Purkinje cell (primary cell): ENCODE results near the gene HOXD10. TPM values are rescaled to one million over a fixed set of nuclear protein-coding genes. Genes with fewer than 3 reads are reported as not detected.

Source experiments
- polyA plus RNA-seq: library from polyadenylated mRNA; unstranded; fragments of >200 nt; fragmentation: Nextera tagmentation; gene quantifications from 2 replicates; pipeline ENCODE4 v1.2.1, GENCODE V29; 2014

HOXD10 gene
- not detected in 2 replicates for polyA plus RNA-seq

DNA sequence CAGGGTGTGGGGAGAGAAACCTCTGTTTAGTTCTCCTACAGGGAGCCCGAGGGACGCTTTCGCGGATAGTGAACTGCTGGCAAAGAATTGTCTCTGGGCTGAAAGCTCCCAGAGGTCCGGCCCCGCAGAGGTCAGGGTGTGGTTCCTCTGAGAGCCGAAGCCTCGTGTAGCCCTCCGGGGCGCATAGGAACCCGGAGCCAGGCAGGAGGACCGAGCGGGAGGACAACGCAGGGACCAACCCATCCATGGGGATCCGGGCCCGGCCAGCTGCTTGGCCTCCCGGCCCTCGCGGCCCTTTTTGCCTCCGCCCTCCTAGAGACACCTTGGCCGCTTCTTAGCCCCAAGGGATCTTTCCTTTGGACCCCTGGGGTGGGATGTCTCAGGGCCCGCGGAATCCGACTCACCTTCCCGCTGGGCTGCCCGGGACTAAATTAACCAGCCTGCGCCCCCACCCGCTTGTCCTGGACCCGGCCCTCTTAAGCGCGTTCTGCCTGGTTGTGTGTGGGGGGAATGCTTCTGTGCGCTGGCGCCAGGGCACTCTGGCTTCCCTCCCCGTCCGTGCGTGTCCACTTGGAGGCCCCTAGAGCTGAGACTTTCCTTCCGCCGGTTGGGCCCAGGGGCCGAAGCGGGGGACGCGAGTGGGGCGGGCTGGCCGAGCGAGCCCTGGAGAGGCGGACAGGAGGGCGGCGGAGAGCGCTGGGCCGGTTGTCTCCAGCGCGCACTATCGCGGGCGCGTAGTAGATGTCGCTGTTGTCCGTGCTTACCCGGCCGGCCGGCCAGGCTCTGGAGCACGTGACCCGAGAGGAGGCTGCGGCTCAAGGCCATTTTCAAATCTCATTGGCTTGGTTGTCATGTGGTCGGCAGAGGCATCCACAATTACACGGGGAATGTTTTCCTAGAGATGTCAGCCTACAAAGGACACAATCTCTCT is at the start of gene HOXD10:
TSS of gene HOXD10 (plus strand) at position 896 of the 931 bp plus-strand sequence. CDS start 56 bp downstream, outside the sequence.

GRCh38 chr2:176083796-176084261 is 32.7 kb upstream of the HOXD10 start, which contains the start of gene EVX2:
EVX2 (minus strand) TSS chr2:176083962; CDS start chr2:176083776, 186 bp downstream.

DNA sequence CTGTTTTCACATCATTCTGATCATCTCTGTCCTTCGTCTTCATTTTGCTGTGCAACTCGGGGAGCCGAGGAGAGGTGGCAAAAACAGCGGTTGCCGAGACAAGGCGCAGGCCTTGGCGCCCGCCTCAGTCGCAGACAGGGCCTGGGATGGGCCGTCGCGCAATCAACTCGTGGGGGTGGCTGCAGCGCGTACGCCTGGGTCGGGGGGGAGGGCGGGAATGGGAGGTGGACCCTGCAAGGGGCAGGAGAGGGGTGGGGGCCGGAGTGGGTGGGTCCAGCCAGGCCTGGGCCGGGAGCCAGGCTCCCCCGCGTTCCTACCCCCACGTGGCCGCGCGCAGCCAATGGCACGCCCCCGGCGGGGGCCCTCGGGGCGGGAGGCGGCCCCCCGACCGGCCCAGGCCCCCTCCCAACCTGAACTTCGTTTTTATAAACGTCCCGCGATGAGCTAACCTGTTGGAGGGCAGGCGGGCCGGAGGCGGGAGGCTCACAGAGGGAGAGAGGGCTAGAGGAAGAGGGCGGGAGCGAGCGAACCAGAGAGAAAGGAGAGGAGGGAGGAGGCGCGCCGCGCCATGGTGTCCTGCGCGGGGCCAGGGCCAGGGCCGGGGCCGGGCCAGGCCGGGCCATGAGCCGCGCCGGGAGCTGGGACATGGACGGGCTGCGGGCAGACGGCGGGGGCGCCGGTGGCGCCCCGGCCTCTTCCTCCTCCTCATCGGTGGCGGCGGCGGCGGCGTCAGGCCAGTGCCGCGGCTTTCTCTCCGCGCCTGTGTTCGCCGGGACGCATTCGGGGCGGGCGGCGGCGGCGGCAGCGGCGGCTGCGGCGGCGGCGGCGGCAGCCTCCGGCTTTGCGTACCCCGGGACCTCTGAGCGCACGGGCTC is 24.1 kb upstream of the HOXD10 start, which contains the start of gene HOXD13:
TSS of gene HOXD13 (plus strand) at position 452 of the 875 bp plus-strand sequence. CDS start at position 622, 170 bp downstream.

GRCh38 chr2:176099728-176100546 is 16.6 kb upstream of the HOXD10 start, which contains the start of gene HOXD12:
HOXD12 (plus strand) TSS chr2:176099795; CDS start chr2:176099802, 7 bp downstream.

DNA sequence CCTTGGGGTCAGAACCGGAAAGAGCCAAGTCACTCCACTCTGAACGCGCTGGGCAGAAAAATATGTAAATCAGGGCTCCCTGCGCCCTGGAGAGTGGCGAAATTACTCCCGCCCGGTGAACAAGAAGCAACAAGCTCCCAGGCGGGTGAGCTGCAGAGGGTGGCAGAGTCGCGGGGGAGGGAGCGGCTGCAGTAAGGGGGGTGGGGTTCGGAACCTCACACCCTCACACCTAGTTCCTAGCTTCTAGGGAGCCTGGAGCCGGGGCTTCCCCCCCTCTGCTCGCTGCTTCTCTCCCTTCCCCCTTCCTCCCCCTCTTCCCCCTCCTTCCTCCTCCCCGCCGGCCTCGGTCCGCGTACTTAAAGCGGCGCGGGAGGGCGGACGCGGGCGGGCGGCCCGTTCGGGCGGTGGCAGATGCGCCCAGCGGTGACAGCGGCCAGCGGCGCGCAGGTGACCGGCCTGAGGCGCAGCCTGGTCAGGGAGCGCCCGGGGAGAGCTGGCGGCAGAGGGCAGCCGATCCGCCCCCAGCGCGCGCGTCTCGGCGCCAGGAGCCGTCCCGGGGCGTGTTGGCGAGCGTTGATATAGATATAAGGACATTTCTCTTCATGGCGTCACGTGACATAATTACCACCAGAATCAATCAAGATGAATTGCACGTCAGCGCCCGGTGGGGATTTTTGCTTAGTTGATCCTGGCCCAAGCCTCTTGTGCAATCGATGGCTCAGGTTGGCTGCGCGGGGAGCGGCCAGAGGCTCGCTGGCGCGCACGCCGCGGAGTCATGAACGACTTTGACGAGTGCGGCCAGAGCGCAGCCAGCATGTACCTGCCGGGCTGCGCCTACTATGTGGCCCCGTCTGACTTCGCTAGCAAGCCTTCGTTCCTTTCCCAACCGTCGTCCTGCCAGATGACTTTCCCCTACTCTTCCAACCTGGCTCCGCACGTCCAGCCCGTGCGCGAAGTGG is 9.7 kb upstream of the HOXD10 start, which contains the start of gene HOXD11:
TSS of gene HOXD11 (plus strand) at position 700 of the 959 bp plus-strand sequence. CDS start at position 776, 76 bp downstream.

DNA sequence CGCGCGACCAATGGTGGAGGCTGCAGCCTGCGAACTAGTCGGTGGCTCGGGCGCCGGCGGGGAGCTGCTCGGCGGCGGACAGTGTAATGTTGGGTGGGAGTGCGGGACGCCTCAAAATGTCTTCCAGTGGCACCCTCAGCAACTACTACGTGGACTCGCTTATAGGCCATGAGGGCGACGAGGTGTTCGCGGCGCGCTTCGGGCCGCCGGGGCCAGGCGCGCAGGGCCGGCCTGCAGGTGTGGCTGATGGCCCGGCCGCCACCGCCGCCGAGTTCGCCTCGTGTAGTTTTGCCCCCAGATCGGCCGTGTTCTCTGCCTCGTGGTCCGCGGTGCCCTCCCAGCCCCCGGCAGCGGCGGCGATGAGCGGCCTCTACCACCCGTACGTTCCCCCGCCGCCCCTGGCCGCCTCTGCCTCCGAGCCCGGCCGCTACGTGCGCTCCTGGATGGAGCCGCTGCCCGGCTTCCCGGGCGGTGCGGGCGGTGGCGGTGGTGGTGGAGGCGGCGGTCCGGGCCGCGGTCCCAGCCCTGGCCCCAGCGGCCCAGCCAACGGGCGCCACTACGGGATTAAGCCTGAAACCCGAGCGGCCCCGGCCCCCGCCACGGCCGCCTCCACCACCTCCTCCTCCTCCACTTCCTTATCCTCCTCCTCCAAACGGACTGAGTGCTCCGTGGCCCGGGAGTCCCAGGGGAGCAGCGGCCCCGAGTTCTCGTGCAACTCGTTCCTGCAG is 6.3 kb downstream of the HOXD10 start, which contains the start of gene HOXD9:
TSS of gene HOXD9 (plus strand) at position 37 of the 728 bp plus-strand sequence. CDS start at position 87, 50 bp downstream.

DNA sequence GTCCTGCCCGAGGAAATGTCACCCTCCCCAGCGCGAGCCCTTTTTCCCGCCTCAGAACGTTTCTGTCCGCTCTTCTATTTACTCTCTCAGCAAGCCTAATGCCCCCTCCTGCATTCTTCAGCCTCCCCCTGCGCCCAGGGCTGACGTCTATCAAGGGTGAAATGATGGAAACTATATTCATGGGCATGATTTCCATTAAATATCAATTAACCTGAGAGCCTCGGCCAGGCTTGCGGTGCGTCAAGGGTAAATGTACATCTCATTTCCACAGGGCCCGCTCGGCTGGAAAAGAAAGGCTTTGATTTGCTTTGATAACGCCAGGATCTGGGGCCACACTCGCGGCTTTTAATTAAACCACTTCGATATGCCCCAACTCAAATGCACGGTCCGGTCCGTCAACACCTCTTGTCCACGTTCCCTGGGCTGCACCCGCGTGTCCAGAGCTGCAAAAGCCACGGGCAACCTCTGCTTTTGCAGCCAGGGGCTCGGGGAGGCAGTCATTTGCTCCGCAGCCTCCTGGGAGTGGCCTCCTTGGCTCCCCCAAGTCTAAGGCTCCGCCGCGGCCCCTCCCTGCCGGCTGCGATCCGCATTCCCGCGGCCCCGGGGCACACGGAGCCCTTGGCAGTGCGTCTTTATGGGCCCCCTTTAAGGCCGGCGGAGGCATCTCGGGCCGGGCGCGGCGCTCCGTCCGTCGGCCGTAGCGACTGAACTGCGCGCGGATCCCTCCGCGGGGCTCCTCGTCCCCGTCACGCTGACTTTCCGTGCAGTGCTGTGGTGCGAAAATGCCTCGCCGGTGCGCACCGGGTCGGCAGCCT is 12.6 kb downstream of the HOXD10 start, which contains the start of gene HOXD8:
TSS of gene HOXD8 (plus strand) at position 724 of the 815 bp plus-strand sequence. CDS start 662 bp downstream, outside the sequence.

GRCh38 chr2:176151442-176152287 is 35.1 kb downstream of the HOXD10 start, which contains the start of gene HOXD4:
HOXD4 (plus strand) TSS chr2:176151550; CDS start chr2:176151634, 84 bp downstream.

DNA sequence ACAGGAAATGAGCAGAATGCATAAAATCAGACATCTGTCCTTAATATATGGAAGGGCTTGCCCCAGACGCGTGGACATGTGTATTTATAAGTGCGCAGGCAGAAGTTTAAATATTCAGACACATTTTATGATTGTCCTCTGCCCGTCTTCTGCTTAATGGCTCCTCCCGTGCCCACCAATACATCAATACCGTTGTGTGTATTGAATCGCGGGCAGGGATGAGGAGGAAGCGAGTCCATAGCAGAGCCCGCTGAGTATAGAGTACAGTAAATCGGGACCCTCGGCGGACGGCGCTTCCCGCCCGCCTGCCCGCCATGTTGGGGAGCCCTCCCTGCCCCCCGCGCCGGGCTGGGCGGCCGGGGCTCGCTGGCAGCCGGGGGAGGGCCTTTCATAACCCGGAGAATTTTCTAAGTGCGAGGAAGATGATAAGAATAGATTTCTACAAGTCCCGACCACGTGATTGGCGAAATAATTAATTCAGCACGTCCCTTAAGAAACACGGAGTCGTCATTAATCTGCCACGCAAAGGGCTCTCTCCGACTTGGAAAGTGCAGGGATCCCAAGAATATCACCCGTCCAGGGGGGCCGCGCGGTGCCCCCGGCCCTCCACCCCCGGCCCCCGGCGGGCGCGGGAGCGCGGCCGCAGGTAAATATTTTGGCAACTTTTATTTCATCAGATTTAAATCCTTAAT is 40.4 kb downstream of the HOXD10 start, which contains the start of gene HOXD3:
TSS of gene HOXD3 (plus strand) at position 501 of the 692 bp plus-strand sequence. CDS start 11,808 bp downstream, outside the sequence.

Other genes starting within 250 kb of the HOXD10 start
- gene LNPK, start 114.5 kb upstream of the HOXD10 start, polyA plus RNA-seq = 42.4 and 54.5 TPM in 2 replicates
- not detected in 2 replicates for gene EVX2, start 32.8 kb upstream of the HOXD10 start, polyA plus RNA-seq
- not detected in 2 replicates for gene HOXD13, start 24.1 kb upstream of the HOXD10 start, polyA plus RNA-seq
- gene HOXD12, start 17.0 kb upstream of the HOXD10 start, polyA plus RNA-seq = not detected in 2 replicates
- not detected in 2 replicates for gene HOXD11, start 9.5 kb upstream of the HOXD10 start, polyA plus RNA-seq
- gene HOXD9, start 5.9 kb downstream of the HOXD10 start, polyA plus RNA-seq = not detected in 2 replicates
- not detected in 2 replicates for gene HOXD8, start 12.9 kb downstream of the HOXD10 start, polyA plus RNA-seq
- not detected in 2 replicates for gene HOXD4, start 34.8 kb downstream of the HOXD10 start, polyA plus RNA-seq
- gene HOXD3, start 40.5 kb downstream of the HOXD10 start, polyA plus RNA-seq = not detected in 2 replicates
- not detected in 2 replicates for gene HOXD1, start 71.9 kb downstream of the HOXD10 start, polyA plus RNA-seq
- gene MTX2, start 152.7 kb downstream of the HOXD10 start, polyA plus RNA-seq = 193 and 215 TPM in 2 replicates